Measurements from ENCODE around the gene GIGYF2.

DNA sequence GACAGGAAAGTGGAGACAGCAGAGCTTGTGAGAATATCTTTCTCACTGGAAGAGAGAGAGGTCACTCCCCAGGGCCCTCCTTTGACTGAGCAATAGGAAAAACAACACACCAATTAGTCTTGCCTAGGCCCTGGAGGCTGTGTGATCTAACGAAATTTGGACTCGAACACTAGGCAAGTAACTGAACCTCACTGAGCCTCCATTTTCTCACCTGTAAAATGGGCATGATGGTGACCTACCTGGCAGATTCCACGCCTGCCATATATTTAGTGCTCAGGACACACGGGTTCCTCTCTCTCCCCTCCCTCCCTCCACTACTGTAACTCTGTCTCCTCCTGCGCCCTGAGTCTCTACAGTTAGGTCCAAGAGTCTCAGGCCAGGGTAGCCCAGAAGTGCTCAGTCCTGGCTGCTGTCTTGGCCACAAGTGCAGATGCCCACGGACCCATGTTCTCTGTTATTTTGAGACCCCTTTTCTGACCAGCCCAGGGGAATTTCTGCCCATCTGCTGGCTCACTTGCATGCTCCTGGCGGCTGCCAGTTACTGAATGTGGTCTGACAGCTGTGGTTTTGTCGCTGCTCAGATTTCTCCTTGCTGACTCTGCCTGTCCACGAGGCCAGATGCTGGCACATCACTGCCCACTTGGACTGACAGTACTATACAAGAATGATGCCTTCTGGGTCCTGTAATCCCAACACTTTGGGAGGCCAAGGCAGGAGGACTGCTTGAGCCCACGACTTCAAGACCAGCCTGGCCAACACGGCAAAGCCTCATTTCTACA is 9.6 kb upstream of the GIGYF2 start:
- TF ChIP-seq, protein P1, sequence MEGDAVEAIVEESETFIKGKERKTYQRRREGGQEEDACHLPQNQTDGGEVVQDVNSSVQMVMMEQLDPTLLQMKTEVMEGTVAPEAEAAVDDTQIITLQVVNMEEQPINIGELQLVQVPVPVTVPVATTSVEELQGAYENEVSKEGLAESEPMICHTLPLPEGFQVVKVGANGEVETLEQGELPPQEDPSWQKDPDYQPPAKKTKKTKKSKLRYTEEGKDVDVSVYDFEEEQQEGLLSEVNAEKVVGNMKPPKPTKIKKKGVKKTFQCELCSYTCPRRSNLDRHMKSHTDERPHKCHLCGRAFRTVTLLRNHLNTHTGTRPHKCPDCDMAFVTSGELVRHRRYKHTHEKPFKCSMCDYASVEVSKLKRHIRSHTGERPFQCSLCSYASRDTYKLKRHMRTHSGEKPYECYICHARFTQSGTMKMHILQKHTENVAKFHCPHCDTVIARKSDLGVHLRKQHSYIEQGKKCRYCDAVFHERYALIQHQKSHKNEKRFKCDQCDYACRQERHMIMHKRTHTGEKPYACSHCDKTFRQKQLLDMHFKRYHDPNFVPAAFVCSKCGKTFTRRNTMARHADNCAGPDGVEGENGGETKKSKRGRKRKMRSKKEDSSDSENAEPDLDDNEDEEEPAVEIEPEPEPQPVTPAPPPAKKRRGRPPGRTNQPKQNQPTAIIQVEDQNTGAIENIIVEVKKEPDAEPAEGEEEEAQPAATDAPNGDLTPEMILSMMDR (conservative IDR thresholded peaks at IDR 0.05; ENCODE audit: low read length) = no peak
- no peak for TF ChIP-seq EZH2phosphoT487 (IDR thresholded peaks at IDR 0.05; ENCODE audit: borderline replicate concordance, low read depth, low read length)
